ENCODE measurements around the gene STAB1.

Gene STAB1

DNA sequence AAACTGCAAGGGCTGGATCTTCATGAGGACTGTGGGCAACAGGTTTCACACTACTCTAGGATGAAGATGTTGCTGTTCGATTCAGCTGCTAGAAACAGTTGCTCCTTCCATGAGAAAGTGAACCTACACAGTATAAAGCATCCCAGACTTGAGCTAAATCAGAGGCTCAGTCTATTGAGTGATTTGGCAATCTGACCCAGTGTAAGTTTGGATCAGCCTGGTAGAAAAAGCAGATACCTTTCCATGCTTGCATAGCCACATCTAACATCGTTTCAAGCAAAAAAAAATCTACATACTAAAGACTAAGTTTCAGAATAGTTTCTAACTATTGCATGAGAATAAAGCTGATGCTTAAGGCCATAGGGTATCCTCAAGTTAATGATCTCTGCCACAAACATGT is 45.9 kb downstream of the STAB1 start:
- Histone ChIP-seq H3K4me2 (ENCODE audit: low read length) (no peak overlapping the region), H3K36me3 (ENCODE audit: control insufficient read depth, low read length) (peaks cover 58% of the 10 kb centered on the region), H4K20me1 (ENCODE audit: control insufficient read depth, insufficient read depth, low read depth, low read length) (peaks cover 16% of the 10 kb centered on the region), H3K79me2 (ENCODE audit: control insufficient read depth, low read length) (peaks cover 63% of the 10 kb centered on the region), H3K27me3 (ENCODE audit: control insufficient read depth, low read length) (no peaks in the 10 kb centered on the region), H3K9me2 (replicated peaks; ENCODE audit: control insufficient read depth, low read length) (no peaks in the 10 kb centered on the region), H3K4me1 (ENCODE audit: control insufficient read depth, low read length) (peaks cover 26% of the 10 kb centered on the region), H3F3A (ENCODE audit: control insufficient read depth, insufficient read depth) (peaks cover 6% of the 10 kb centered on the region), H3K27ac (ENCODE audit: low read depth, low read length) (no peak overlapping the region), H3K4me3 (ENCODE audit: low read length) (no peak overlapping the region), H3K9me3 (ENCODE audit: control insufficient read depth, insufficient read depth, low read length) (no peaks in the 10 kb centered on the region)
- no peak for TF ChIP-seq EZH2phosphoT487 (IDR thresholded peaks at IDR 0.05; ENCODE audit: borderline replicate concordance, low read length)
- TF ChIP-seq, protein P1, sequence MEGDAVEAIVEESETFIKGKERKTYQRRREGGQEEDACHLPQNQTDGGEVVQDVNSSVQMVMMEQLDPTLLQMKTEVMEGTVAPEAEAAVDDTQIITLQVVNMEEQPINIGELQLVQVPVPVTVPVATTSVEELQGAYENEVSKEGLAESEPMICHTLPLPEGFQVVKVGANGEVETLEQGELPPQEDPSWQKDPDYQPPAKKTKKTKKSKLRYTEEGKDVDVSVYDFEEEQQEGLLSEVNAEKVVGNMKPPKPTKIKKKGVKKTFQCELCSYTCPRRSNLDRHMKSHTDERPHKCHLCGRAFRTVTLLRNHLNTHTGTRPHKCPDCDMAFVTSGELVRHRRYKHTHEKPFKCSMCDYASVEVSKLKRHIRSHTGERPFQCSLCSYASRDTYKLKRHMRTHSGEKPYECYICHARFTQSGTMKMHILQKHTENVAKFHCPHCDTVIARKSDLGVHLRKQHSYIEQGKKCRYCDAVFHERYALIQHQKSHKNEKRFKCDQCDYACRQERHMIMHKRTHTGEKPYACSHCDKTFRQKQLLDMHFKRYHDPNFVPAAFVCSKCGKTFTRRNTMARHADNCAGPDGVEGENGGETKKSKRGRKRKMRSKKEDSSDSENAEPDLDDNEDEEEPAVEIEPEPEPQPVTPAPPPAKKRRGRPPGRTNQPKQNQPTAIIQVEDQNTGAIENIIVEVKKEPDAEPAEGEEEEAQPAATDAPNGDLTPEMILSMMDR (IDR thresholded peaks at IDR 0.05; ENCODE audit: low read depth, low read length, poor library complexity, severe bottlenecking): no peak

GRCh38 chr3:52544937-52545336 is 49.8 kb downstream of the STAB1 start:
- TF ChIP-seq, protein P1 (IDR thresholded peaks at IDR 0.05; ENCODE audit: low read depth, low read length, poor library complexity, severe bottlenecking): no peak
- no peak for TF ChIP-seq EZH2phosphoT487 (IDR thresholded peaks at IDR 0.05; ENCODE audit: borderline replicate concordance, low read length)
- Histone ChIP-seq H3K9me3 (ENCODE audit: control insufficient read depth, insufficient read depth, low read length) (no peaks in the 10 kb centered on the region), H3K4me2 (ENCODE audit: low read length) (no peak overlapping the region), H3K79me2 (ENCODE audit: control insufficient read depth, low read length) (peaks cover 29% of the 10 kb centered on the region), H3K27me3 (ENCODE audit: control insufficient read depth, low read length) (no peaks in the 10 kb centered on the region), H3K27ac (ENCODE audit: low read depth, low read length) (no peak overlapping the region), H4K20me1 (ENCODE audit: control insufficient read depth, insufficient read depth, low read depth, low read length) (no peaks in the 10 kb centered on the region), H3K4me1 (ENCODE audit: control insufficient read depth, low read length) (0 out of 2 replicates have a peak, but pooled peaks cover under 1% of the 10 kb centered on the region), H3K9me2 (replicated peaks; ENCODE audit: control insufficient read depth, low read length) (no peaks in the 10 kb centered on the region), H3K4me3 (ENCODE audit: low read length) (no peak overlapping the region), H3K36me3 (ENCODE audit: control insufficient read depth, low read length) (peaks cover 64% of the 10 kb centered on the region), H3F3A (ENCODE audit: control insufficient read depth, insufficient read depth) (peaks cover 21% of the 10 kb centered on the region)

DNA sequence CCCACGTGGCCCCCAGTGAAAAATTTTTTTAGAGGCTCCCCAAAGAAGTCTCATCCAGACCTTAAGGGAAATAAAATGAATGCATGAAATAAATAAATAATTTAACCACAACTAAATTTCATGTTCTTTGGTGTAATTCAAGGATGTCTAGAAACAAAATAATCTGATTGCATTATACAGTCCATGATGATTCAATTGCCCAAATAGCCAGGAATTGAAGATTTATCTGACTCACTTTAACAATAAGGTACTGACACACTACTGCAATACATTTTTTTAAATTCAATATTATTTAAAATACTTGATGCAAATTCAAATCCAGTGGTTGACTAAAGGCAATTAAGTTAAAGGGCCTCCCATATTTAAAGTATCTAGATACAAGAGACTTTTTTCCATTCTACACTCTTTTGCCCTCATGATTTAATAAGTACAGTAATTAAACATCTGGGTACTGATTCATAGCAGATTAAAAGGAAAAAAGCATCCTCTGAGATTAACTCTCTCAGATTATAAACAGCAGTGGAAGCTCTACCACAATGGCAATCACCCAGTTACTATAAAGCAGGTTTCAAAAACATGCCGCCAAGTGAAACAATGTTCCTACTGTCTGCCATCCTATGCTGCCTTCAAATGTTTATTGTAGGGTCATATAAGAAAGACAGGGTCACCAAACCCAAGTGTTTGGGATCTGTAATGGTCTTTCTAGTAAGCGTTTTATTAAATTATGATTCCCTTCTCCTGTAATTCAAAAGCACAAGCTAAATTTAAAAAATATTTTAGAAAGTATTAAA is 51.2 kb downstream of the STAB1 start:
- Histone ChIP-seq H4K20me1 (ENCODE audit: control insufficient read depth, insufficient read depth, low read depth, low read length) (no peaks in the 10 kb centered on the region), H3K4me3 (ENCODE audit: low read length) (no peak overlapping the region), H3K9me3 (ENCODE audit: control insufficient read depth, insufficient read depth, low read length) (no peaks in the 10 kb centered on the region), H3K79me2 (ENCODE audit: control insufficient read depth, low read length) (peaks cover 15% of the 10 kb centered on the region), H3K4me2 (ENCODE audit: low read length) (no peak overlapping the region), H3K9me2 (replicated peaks; ENCODE audit: control insufficient read depth, low read length) (no peaks in the 10 kb centered on the region), H3K27me3 (ENCODE audit: control insufficient read depth, low read length) (no peaks in the 10 kb centered on the region), H3K4me1 (ENCODE audit: control insufficient read depth, low read length) (no peaks in the 10 kb centered on the region), H3F3A (ENCODE audit: control insufficient read depth, insufficient read depth) (peaks cover 15% of the 10 kb centered on the region; the same call in 1 of the 2 replicates), H3K36me3 (ENCODE audit: control insufficient read depth, low read length) (peaks cover 62% of the 10 kb centered on the region), H3K27ac (ENCODE audit: low read depth, low read length) (no peak overlapping the region)
- TF ChIP-seq, protein P1 (IDR thresholded peaks at IDR 0.05; ENCODE audit: low read depth, low read length, poor library complexity, severe bottlenecking): no peak
- TF ChIP-seq EZH2phosphoT487 (IDR thresholded peaks at IDR 0.05; ENCODE audit: borderline replicate concordance, low read length): no peak
